GM19099 (cell line): Measurements from ENCODE around the gene STXBP6.

ENCODE experiments used
- POLR2A ChIP-seq: IDR thresholded peaks from 3 replicates; pipeline ENCODE4 v1.6.1; 2011; ENCODE audit warnings: low read depth; ENCODE audit not compliant: insufficient read length; ENCODE audit errors: extremely low read depth

The STXBP6 gene

GRCh38 chr14:24804552-24805212 lies 245.3 kb downstream of the STXBP6 start:
- TF ChIP-seq POLR2A: no peak

GRCh38 chr14:24803933-24804494 lies 245.9 kb downstream of the STXBP6 start:
- TF ChIP-seq POLR2A: no peak

GRCh38 chr14:24802236-24802635 lies 247.7 kb downstream of the STXBP6 start:
- TF ChIP-seq POLR2A: no peak

- TF ChIP-seq POLR2A: no peak
Measured at GRCh38 chr14:24801024-24801423, 248.9 kb downstream of the STXBP6 start.

GRCh38 chr14:24798911-24799462 lies 251.0 kb downstream of the STXBP6 start:
- no peak for TF ChIP-seq POLR2A

GRCh38 chr14:24795406-24795805 lies 254.5 kb downstream of the STXBP6 start:
- TF ChIP-seq POLR2A: no peak

- no peak for TF ChIP-seq POLR2A
Measured at GRCh38 chr14:24794644-24795305, 255.2 kb downstream of the STXBP6 start.

- TF ChIP-seq POLR2A: no peak
Measured at GRCh38 chr14:24790196-24790595, 259.8 kb downstream of the STXBP6 start.

GRCh38 chr14:24789378-24789884 lies 260.5 kb downstream of the STXBP6 start:
- TF ChIP-seq POLR2A: no peak

GRCh38 chr14:24785698-24786097 lies 264.2 kb downstream of the STXBP6 start:
- no peak for TF ChIP-seq POLR2A

GRCh38 chr14:24784981-24785380 lies 265.0 kb downstream of the STXBP6 start:
- no peak for TF ChIP-seq POLR2A

- TF ChIP-seq POLR2A: no peak
Measured at GRCh38 chr14:24783791-24784190, 266.2 kb downstream of the STXBP6 start.

GRCh38 chr14:24780281-24780680 lies 269.7 kb downstream of the STXBP6 start:
- no peak for TF ChIP-seq POLR2A

- no peak for TF ChIP-seq POLR2A
Measured at GRCh38 chr14:24777678-24778077, 272.3 kb downstream of the STXBP6 start.

- no peak for TF ChIP-seq POLR2A
Measured at GRCh38 chr14:24775950-24776349, 274.0 kb downstream of the STXBP6 start.
